DND-41 (cell line): ENCODE measurements around the gene CHTF18.

Source experiments
- ATAC-seq: fragments of 200-7000 bp; cut with Tn5 transposase; 3 replicates; pipeline ENCODE4 v1.9.1; 2021; ENCODE audit warnings: low read depth; ENCODE audit not compliant: insufficient read depth
- DNase-seq: peaks from one replicate; pipeline ENCODE4 v3.0.0-alpha.2; 2020
- H2AFZ ChIP-seq: 2 replicates; pipeline ENCODE4 v1.6.0; 2012; ENCODE audit warnings: low read depth, low read length
- H3K27ac ChIP-seq: 2 replicates; pipeline ENCODE4 v1.5.1; 2012; ENCODE audit warnings: low read length, inconsistent platforms
- H3K27me3 ChIP-seq: fragments of 200-600 bp; sonication (generic); 2 replicates; pipeline ENCODE4 v1.6.0; 2012; ENCODE audit warnings: low read length, mild to moderate bottlenecking, inconsistent platforms; ENCODE audit not compliant: insufficient read depth, poor library complexity
- H3K36me3 ChIP-seq: 2 replicates; pipeline ENCODE4 v1.5.1; 2012; ENCODE audit warnings: low read length, inconsistent platforms; ENCODE audit not compliant: insufficient read depth
- H3K4me1 ChIP-seq: 2 replicates; pipeline ENCODE4 v1.5.1; 2012; ENCODE audit warnings: mild to moderate bottlenecking, low read length; ENCODE audit not compliant: insufficient read depth
- H3K4me2 ChIP-seq: 2 replicates; pipeline ENCODE4 v1.6.0; 2012; ENCODE audit warnings: mild to moderate bottlenecking, moderate library complexity, low read length, inconsistent platforms; ENCODE audit not compliant: insufficient read depth
- H3K4me3 ChIP-seq, 2 experiments: fragments of 200-600 bp in 1 of 2; shearing (Covaris generic) in 1 of 2; 2 replicates each; pipeline ENCODE4 v1.5.1; 2012 to 2016; ENCODE audit warnings: inconsistent platforms in 2 of 2, low read length in 2 of 2, mild to moderate bottlenecking in 2 of 2, low read depth in 1 of 2, moderate library complexity in 1 of 2
- H3K79me2 ChIP-seq: 2 replicates; pipeline ENCODE4 v1.6.0; 2012; ENCODE audit warnings: low read length, inconsistent platforms; ENCODE audit not compliant: insufficient read depth
- H3K9ac ChIP-seq: 2 replicates; pipeline ENCODE4 v1.6.0; 2012; ENCODE audit warnings: low read depth, mild to moderate bottlenecking, inconsistent platforms, low read length, moderate library complexity
- H3K9me3 ChIP-seq: 2 replicates; pipeline ENCODE4 v1.5.1; 2012; ENCODE audit warnings: low read length, moderate library complexity, mild to moderate bottlenecking, inconsistent platforms; ENCODE audit not compliant: insufficient read depth, severe bottlenecking
- H4K20me1 ChIP-seq: 2 replicates; pipeline ENCODE4 v1.6.0; 2012; ENCODE audit warnings: low read length; ENCODE audit not compliant: insufficient read depth
- CTCF ChIP-seq: IDR thresholded peaks from 2 replicates; pipeline ENCODE4 v1.5.1; 2012; ENCODE audit warnings: borderline replicate concordance, low read length, moderate library complexity, mild to moderate bottlenecking; ENCODE audit not compliant: poor library complexity, severe bottlenecking; ENCODE audit errors: extremely low read depth
- EZH2 ChIP-seq: IDR thresholded peaks from 3 replicates; pipeline ENCODE4 v1.6.1; 2012; ENCODE audit warnings: borderline replicate concordance, low read depth, mild to moderate bottlenecking, moderate library complexity, low read length, inconsistent platforms; ENCODE audit not compliant: severe bottlenecking

CHTF18 gene

GRCh38 chr16:797120-797420 lies 8.7 kb downstream of the CHTF18 start:
- Histone ChIP-seq H3K36me3 (peaks cover 54% of the 10 kb centered on the region), H3K9me3 (no peaks in the 10 kb centered on the region), H3K4me3 (no peak overlapping the region), H3K27me3 (no peaks in the 10 kb centered on the region), H4K20me1 (peaks cover 54% of the 10 kb centered on the region), H3K4me1 (no peaks in the 10 kb centered on the region), H2AFZ (no peak overlapping the region), H3K79me2 (peaks cover under 1% of the 10 kb centered on the region; the same call in 1 of the 2 replicates), H3K27ac (no peak overlapping the region), H3K4me2 (no peak overlapping the region), H3K9ac (no peak overlapping the region)
- no peak for TF ChIP-seq CTCF
- TF ChIP-seq EZH2 = no peak
- DNase-seq (no peak), ATAC-seq (no peak; the same call in 2 of the 3 replicates)

DNA sequence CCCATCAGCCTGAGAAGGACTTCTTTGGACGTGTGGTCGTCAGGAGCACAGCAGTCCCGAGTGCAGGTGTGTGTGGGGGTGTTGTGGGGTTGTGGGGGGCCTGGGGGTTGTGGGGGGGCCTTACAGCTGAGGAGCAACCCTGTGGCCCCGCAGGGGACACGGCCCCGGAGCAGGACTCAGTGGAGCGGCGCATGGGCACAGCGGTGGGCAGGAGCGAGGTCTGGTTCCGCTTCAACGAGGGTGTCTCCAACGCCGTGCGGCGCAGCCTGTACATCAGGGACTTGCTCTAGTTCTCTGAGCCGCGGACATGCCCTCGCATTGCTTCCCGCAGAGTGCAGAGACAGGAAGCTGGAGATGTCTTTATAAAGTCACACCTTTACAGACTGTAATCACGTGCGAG lies 9.3 kb downstream of the CHTF18 start:
- H3K36me3 ChIP-seq = peaks cover 48% of the 10 kb centered on the region
- no peaks in the 10 kb centered on the region for H3K4me1 ChIP-seq
- no peak overlapping the region for H3K4me2 ChIP-seq
- peaks cover 49% of the 10 kb centered on the region for H4K20me1 ChIP-seq
- no peaks in the 10 kb centered on the region for H3K27me3 ChIP-seq
- ATAC-seq (no peak), DNase-seq (no peak)
- H3K9ac ChIP-seq = no peak overlapping the region
- H3K27ac ChIP-seq = no peak overlapping the region
- no peak overlapping the region for H3K4me3 ChIP-seq
- TF ChIP-seq CTCF = no peak
- TF ChIP-seq EZH2 = no peak
- no peaks in the 10 kb centered on the region for H3K79me2 ChIP-seq
- H3K9me3 ChIP-seq = no peaks in the 10 kb centered on the region
- H2AFZ ChIP-seq = no peak overlapping the region

DNA sequence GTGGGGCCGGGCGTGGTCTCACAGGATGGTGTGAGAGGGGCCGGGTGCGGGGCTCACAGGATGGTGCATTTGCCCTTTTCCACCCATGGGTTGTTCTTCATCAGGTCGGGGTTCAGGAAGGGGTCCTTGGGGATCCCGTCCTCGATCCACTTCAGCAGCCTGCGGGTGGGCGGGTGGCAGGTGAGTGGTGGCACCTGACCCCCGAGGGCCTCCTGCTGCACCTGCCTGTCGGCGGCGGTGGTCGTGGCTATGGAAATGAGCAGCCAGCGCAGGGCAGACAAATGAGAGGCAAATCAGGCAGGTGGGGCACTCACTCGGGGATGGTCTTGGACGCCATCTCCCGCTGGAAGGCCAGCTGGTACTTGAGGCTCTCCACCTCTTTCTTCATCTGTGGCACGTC lies 10.2 kb downstream of the CHTF18 start:
- DNase-seq = no peak
- Histone ChIP-seq H3K9me3 (no peaks in the 10 kb centered on the region), H4K20me1 (peaks cover 41% of the 10 kb centered on the region), H3K4me1 (no peaks in the 10 kb centered on the region), H2AFZ (no peak overlapping the region), H3K4me3 (no peak overlapping the region), H3K27ac (no peak overlapping the region), H3K36me3 (peaks cover 38% of the 10 kb centered on the region), H3K27me3 (no peaks in the 10 kb centered on the region), H3K79me2 (no peaks in the 10 kb centered on the region), H3K4me2 (no peak overlapping the region), H3K9ac (no peak overlapping the region)
- no peak for TF ChIP-seq CTCF
- no peak for TF ChIP-seq EZH2
- no peak for ATAC-seq
